Subcutaneous abdominal adipose tissue (tissue), 5 donors: ENCODE data around the gene ANXA2R.

ENCODE experiments used
- H3K27ac ChIP-seq: one replicate; pipeline ENCODE4 v1.7.0; 2013; ENCODE audit warnings: low read depth, mild to moderate bottlenecking, inconsistent platforms, low read length, moderate library complexity
- H3K27me3 ChIP-seq, 5 donors: one replicate each; pipeline ENCODE4 v1.7.0; 2013; ENCODE audit warnings: low read length in 5 of 5, inconsistent platforms in 1 of 5; ENCODE audit not compliant: control insufficient read depth in 5 of 5, insufficient read depth in 4 of 5
- H3K36me3 ChIP-seq, 5 donors: one replicate each; pipeline ENCODE4 v1.7.0; 2013; ENCODE audit warnings: low read length in 5 of 5; ENCODE audit not compliant: control insufficient read depth in 5 of 5, insufficient read depth in 5 of 5
- H3K4me1 ChIP-seq, 5 donors: one replicate each; pipeline ENCODE4 v1.7.0; 2013; ENCODE audit warnings: low read length in 5 of 5, mild to moderate bottlenecking in 3 of 5, moderate library complexity in 1 of 5; ENCODE audit not compliant: control insufficient read depth in 5 of 5, insufficient read depth in 5 of 5
- H3K4me3 ChIP-seq, 5 donors: one replicate each; pipeline ENCODE4 v1.7.0; 2013; ENCODE audit warnings: low read length in 5 of 5, low read depth in 1 of 5
- H3K9ac ChIP-seq, 5 donors: one replicate each; pipeline ENCODE4 v1.7.0; 2013; ENCODE audit warnings: low read length in 5 of 5, mild to moderate bottlenecking in 4 of 5, moderate library complexity in 3 of 5
- H3K9me3 ChIP-seq, 5 donors: one replicate each; pipeline ENCODE4 v1.7.0; 2013; ENCODE audit warnings: low read length in 5 of 5; ENCODE audit not compliant: control insufficient read depth in 5 of 5
- donor health status: healthy.
- donor health status: healthy.
- donor health status: healthy.
- donor health status: healthy.
- donor health status: healthy.

The ANXA2R gene

DNA sequence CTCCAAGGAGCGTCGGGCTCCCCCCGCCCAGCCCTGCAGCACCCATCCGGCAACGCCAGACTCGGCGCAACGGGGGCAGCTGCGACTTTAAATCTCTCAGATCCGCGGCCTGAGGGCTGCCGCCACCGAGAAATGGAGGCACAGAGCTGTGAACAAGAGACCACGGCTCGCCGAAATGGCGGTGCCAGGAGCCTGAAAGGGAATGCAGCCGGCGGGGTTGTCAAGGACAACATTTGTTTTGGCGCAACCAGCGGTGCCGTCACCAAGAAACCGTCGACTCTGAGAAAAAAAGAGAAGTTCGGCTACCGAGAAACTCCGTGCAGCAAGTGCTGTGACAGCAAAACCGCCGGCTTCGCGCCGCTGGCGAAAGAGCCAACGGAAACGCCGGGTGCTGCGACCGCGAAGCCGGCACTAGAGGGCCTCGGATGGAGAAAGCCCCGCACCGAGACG is 2.1 kb upstream of the ANXA2R start:
- Histone ChIP-seq H3K9ac (peak overlapping the region; percentile 75 to 88 (median 79)), H3K36me3 (no peaks in the 10 kb centered on the region), H3K9me3 (no peaks in the 10 kb centered on the region), H3K4me3 (peak overlapping the region; percentile 78 to 94 (median 83)), H3K27me3 (no peaks in the 10 kb centered on the region), H3K27ac (peak overlapping the region; percentile 94), H3K4me1 (peaks cover 4 to 53% (median 49%) of the 10 kb centered on the region in 5 donors)

DNA sequence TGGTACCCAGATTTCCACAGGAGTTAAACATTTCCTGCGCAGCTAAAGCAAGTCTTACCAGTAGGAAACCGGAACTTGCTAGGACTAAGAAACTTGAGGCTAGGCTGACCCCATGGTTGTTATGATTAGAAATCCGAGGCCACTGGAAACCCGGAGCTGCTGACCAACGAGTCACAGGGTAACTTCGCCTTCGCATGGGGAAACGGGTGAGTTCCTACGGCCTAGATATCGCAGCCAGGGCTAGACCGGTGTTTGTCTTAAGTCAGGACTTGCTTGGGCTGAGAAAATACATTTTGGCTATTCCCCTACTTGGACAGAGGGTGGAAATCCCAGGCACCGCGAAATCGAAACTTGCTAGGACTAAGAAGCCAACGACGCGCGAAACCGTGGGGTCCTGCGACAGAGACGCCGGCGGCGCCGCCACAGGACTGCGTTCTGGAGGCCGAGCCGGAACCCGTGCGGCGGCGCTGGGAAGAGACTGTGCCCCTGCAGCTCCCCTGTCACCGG is 1.6 kb upstream of the ANXA2R start:
- peak overlapping the region; percentile 78 to 94 (median 85) for H3K4me3 ChIP-seq
- no peaks in the 10 kb centered on the region for H3K27me3 ChIP-seq
- peak overlapping the region; percentile 75 to 88 (median 79) for H3K9ac ChIP-seq
- peak overlapping the region; percentile 94 for H3K27ac ChIP-seq
- no peaks in the 10 kb centered on the region for H3K36me3 ChIP-seq
- H3K4me1 ChIP-seq = peaks cover 4 to 57% (median 49%) of the 10 kb centered on the region in 5 donors
- H3K9me3 ChIP-seq = no peaks in the 10 kb centered on the region

DNA sequence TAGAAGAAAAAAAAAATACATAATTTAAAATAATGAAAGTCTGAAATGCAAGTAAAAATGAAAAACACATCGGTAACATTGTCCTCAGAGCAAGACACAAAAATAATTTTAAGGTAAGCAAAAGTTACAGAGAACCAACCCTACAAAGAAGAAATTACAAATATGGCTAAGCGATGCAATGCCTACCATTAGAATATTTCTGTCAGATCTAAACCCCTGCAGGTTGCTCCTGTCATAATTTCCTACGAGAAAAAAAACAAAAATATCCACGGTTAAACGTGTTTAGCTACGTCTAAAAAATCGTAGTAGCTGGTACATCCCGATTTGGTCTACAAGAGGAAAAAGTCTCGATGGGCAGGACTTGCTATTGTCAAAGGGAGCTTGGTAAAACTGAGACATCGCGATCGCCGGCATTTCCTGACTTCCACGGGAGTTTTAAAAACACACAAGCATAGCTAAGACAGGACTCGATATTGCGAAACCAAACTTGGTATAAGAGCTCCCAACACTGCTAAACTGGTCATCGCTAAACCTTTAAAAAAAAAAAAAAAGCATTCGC is 1.1 kb upstream of the ANXA2R start:
- Histone ChIP-seq H3K4me1 (peaks cover 4 to 60% (median 49%) of the 10 kb centered on the region in 5 donors), H3K9me3 (no peaks in the 10 kb centered on the region), H3K27me3 (no peaks in the 10 kb centered on the region), H3K36me3 (no peaks in the 10 kb centered on the region), H3K4me3 (peak overlapping the region; percentile 78 to 94 (median 85)), H3K27ac (peak overlapping the region; percentile 94), H3K9ac (peak overlapping the region; percentile 53 to 88 (median 77))

DNA sequence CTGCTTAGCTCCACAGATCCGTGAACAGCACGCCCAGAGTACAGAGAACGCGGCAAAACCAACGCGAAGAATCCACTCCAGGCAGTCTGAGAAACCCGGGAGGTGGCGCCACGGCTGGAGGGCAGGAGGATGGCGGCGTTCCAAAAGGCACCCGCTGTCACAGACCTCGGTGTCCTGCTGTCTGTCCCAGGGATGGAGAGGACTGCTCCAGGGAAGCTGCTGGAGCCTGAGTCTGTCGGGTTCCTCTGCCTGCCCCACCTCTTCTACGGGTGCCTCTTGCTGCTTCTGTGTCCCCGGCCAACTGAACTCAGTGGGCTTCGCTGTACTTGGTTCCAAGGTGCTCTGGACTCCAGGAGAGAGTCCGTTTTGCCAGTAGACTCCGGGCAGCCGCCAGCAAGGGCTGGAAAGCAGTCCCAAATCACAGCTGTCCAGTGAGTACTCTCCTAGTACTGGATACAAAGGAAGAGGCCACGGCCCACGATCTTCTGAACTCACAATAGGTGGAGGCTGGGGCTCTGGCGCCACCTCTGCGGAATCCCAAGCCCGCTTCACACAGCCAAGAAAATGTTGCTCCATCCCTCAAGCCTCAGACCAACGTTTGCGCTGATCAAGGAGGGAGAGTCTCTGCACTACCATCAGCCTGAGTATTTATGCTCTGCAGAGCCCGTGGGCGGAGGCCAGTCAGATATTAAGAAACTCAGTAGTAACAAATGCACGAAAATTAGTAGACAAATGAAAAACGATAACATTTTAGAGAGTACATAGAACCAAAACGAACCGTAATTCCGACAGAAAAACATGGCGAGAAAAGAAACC is 440 bp downstream of the ANXA2R start:
- Histone ChIP-seq H3K9ac (peak overlapping the region; percentile 58 to 88 (median 63)), H3K36me3 (no peaks in the 10 kb centered on the region), H3K4me3 (peak overlapping the region; percentile 78 to 94 (median 85)), H3K4me1 (peaks cover 4 to 64% (median 49%) of the 10 kb centered on the region in 5 donors), H3K9me3 (no peaks in the 10 kb centered on the region), H3K27ac (peak overlapping the region; percentile 94), H3K27me3 (no peaks in the 10 kb centered on the region)

DNA sequence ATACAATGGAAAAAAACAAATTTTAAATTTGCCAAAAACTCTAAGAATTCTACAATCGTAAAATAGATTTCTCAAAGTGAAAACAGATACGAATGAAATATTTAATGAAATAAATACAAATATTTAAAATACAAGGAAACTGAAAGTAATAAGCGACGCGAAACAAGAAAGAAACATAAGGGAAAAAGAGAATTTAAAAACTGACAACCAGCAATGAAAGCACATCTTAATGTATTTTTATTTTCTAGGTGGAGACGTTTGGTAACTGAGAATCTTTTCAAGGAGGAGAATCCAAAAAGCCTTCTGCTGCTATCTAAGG is 1.0 kb downstream of the ANXA2R start:
- H3K27me3 ChIP-seq = no peaks in the 10 kb centered on the region
- H3K27ac ChIP-seq = peak overlapping the region; percentile 94
- H3K36me3 ChIP-seq = no peaks in the 10 kb centered on the region
- peaks cover under 1 to 64% (median 45%) of the 10 kb centered on the region in 5 donors for H3K4me1 ChIP-seq
- no peaks in the 10 kb centered on the region for H3K9me3 ChIP-seq
- peak overlapping the region; percentile 31 to 88 (median 63) for H3K9ac ChIP-seq
- peak overlapping the region; percentile 78 to 94 (median 85) for H3K4me3 ChIP-seq

DNA sequence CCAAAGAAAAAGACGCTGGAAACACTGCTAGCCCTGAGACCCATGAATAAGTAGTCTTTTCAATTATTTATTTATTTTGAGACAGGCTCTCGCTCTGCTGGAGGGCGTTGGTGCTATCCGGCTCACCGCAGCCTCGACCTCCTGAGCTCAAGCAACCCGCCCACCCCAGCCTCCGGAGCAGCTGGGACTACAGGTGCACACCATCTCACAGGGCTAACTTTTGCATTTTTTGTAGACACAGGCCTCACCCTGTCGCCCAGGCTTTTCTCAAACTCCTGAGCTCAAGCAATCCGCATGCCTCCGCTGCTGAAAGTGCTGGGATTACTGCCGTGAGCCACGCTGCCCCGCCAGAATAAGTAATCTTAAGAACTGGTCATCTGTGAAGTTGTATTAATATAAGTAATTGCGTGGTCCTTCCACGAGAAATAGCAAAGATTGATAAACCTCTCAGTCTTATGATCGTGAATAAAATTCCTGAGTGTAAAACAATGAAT is 1.6 kb downstream of the ANXA2R start:
- no peaks in the 10 kb centered on the region for H3K9me3 ChIP-seq
- H3K4me3 ChIP-seq = peak overlapping the region; percentile 48 to 85 (median 57)
- peak overlapping the region in 4 of 5 donors; percentile 38 to 77 (median 60) for H3K9ac ChIP-seq
- H3K36me3 ChIP-seq = no peaks in the 10 kb centered on the region
- H3K27ac ChIP-seq = peak overlapping the region; percentile 78
- H3K4me1 ChIP-seq = peaks cover 0 to 66% (median 48%) of the 10 kb centered on the region in 5 donors
- no peaks in the 10 kb centered on the region for H3K27me3 ChIP-seq

DNA sequence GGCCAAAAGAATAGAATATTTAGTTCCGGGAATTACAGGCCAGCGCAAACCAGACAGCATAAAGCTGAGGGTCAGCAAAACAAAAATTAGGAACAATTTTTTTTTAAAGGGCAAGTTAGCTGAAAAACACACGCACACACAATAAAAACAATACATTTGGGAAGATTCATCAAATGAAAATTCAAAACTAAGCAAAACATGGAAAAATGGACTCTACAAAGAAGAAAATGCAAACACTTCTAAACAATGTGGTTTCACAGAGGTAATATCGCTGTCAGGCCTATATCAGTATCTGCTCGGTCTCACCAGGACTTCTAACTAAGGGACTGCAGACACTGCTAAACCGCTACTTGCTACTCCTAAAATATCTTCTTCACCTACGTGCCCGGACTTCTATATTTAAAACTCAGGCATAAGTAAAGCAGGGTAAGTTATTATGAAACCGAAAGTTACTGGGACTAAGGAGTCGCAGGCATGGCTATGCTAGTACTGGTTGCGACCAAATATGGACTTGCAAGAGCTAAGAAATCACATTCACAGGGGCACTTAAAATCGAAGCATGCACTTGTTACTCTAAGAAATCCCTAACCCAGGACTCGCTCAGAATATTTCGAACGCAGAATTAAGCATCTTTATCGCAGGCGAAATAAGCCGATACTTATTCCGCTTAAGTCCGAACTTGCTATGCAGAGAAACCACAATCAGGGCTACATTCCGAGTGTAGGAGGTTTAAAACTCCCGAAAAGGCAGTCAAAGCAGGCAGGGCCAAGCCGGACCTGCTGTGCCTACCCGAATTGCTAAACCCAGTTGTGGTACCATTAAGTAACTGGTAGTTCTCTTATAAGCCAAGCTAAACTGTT is 2.3 kb downstream of the ANXA2R start:
- peak overlapping the region; percentile 78 for H3K27ac ChIP-seq
- peaks cover 0 to 61% (median 43%) of the 10 kb centered on the region in 5 donors for H3K4me1 ChIP-seq
- H3K9me3 ChIP-seq = no peaks in the 10 kb centered on the region
- peak overlapping the region; percentile 48 to 85 (median 57) for H3K4me3 ChIP-seq
- no peaks in the 10 kb centered on the region for H3K36me3 ChIP-seq
- H3K27me3 ChIP-seq = no peaks in the 10 kb centered on the region
- H3K9ac ChIP-seq = peak overlapping the region; percentile 25 to 77 (median 57)

DNA sequence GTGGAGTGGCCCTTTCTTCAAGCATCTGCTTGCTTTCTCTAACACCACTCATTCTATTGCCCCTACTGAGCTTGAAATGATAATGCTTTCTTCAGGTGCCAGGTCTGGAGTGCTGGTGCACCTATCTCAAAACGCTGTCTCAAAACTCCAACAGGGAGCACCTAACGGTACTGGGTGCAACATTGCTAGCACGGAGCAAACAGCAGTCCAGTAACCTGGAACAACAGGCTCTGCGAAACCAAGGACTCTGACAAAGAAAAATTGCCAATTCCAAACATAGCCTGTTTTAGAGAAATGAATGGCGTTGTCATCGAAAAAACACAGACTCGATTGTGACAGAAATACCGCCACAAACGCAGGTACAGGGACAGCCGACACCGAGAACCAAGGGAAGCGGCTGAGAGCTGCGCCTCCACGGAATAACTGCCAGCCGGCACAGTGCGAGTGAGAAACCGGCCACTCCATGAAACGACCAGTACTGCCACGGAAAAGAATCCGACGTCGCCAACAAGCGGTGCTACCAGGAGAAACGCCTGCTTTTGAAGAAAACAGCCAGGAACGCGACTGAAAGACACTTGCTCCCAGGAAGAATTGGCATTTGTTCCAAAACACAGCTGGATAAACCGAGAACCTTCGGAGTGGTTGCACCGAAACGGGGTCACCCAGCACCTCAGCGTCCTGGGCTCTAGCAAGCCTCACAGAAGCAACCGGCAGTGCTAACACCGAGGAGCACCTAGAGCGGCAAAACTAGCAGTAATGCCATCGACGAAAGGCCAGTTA is 3.1 kb downstream of the ANXA2R start:
- Histone ChIP-seq H3K4me3 (peak overlapping the region; percentile 48 to 85 (median 57)), H3K27ac (peak overlapping the region; percentile 78), H3K9ac (peak overlapping the region in 4 of 5 donors; percentile 16 to 77 (median 32)), H3K4me1 (peaks cover 0 to 56% (median 35%) of the 10 kb centered on the region in 5 donors), H3K36me3 (no peaks in the 10 kb centered on the region), H3K9me3 (no peaks in the 10 kb centered on the region), H3K27me3 (no peaks in the 10 kb centered on the region)

DNA sequence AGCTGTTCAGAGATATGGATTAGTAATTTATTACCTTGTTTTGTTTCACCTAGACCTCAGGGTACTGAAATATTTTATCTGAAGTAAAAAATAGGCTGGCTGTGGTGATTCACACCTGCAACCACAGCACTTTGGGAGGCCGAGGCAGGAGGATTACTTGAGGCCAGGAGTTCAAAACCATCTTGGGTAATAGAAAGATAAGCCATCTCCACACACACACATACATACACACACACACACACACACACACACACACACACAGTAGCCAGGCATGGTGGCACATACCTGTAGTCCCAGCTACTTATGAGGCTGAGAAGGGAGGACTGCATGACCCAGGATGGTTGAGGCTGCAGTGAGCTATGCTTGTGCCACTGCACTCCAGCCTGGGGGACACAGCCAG is 3.7 kb downstream of the ANXA2R start:
- Histone ChIP-seq H3K4me1 (peaks cover 0 to 56% (median 30%) of the 10 kb centered on the region in 5 donors), H3K36me3 (no peaks in the 10 kb centered on the region), H3K27me3 (no peaks in the 10 kb centered on the region), H3K4me3 (peak overlapping the region in 1 of 5 donors; percentile 85), H3K9ac (no peak overlapping the region), H3K27ac (peak overlapping the region; percentile 78), H3K9me3 (no peaks in the 10 kb centered on the region)
